ENCODE results near the gene NDE1. TPM values are rescaled to one million over a fixed set of nuclear protein-coding genes. Genes with fewer than 3 reads are reported as not detected.
"Not testable (repeated sequence)": the region's sequence is repeated elsewhere in the genome, so short reads cannot be mapped to it uniquely, and the experiment has no call there.

Gene NDE1
- total RNA-seq, 2 experiments from 2014 or later: 107 to 117 TPM

DNA sequence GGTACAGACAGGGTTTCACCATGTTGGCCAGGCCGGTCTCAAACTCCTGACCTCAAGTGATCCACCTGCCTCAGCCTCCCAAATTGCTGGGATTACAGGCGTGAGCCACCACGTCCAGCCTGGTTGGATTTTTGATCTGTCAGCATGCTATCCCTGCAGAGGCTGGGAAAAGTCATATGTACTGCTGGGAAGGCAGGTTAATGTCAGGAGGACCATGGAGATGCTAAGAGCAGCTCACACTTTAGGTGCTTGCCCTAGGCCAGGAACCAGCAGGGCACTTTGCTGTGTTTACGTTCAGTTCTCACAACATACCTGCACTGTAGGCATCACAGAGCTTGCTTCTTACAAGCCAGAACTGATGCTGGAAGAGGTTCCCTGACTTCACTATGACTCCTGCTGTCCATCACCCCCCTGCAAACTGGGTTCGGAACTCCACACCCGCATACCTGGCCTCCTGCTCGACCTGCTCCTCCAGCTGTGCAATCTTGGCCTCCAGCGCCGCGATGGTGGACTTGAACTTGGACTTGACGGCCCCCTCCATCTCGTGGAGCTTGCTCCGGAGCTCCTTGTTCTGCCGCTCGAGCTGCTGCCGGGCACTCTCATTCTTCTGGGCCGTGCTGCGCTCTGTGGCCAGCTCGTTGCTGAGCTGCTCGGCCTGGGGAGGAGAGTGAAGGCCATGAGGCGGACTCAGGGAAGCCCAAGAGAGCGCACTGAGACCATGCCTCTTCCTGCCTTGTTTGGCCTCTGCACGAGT, 66.8 kb downstream of the NDE1 start:
- Mint-ChIP-seq H3K4me1 (peaks cover 3% of the 10 kb centered on the region), H3K4me3 (no peak overlapping the region), H3K9me3 (ENCODE audit: low read depth) (no peaks in the 10 kb centered on the region), H3K27me3 (no peaks in the 10 kb centered on the region), H3K36me3 (ENCODE audit: low read depth) (peaks cover 26% of the 10 kb centered on the region), H3K27ac (no peak overlapping the region)
- POLR2A ChIA-PET: no interaction called here
- no peak for DNase-seq
- ATAC-seq: no peak
- intact Hi-C loops (cut with DNase I, micrococcal nuclease): no loop called here
- CTCF ChIA-PET: interaction anchor here (2.7 kb wide), 1 partner anchor 12 kb away, joined by 8 read pairs; no protein-coding TSS in a partner anchor

DNA sequence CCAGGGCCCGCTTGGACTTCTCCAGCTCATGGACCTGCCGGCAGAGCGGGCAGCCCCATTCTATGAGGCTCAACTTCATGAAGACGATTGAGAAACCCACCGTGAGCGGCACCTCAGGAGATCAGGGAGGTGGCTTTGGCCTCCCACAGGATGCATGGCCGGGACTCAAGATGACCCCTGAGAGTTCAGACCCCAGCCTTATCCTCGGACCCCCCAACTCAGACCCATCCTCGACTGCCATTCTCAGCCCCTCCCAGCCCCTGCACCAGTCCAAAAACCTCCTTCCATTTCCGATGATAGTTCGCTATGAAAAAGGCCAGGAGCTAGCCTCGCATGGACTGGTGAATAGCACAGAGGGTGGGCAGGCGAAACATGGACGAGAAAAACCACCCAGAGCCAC, 71.0 kb downstream of the NDE1 start:
- CTCF ChIA-PET: no interaction called here
- Mint-ChIP-seq H3K9me3 (ENCODE audit: low read depth) (peaks cover 2% of the 10 kb centered on the region), H3K27ac (no peak overlapping the region), H3K27me3 (no peaks in the 10 kb centered on the region), H3K4me3 (no peak overlapping the region), H3K4me1 (no peaks in the 10 kb centered on the region), H3K36me3 (ENCODE audit: low read depth) (peaks cover 19% of the 10 kb centered on the region)
- intact Hi-C loops (cut with DNase I, micrococcal nuclease): no loop called here
- POLR2A ChIA-PET: interaction anchor here (0.7 kb wide), 1 partner anchor 10 kb away, joined by 3 read pairs; no protein-coding TSS in a partner anchor
- no peak for DNase-seq
- no peak for ATAC-seq

DNA sequence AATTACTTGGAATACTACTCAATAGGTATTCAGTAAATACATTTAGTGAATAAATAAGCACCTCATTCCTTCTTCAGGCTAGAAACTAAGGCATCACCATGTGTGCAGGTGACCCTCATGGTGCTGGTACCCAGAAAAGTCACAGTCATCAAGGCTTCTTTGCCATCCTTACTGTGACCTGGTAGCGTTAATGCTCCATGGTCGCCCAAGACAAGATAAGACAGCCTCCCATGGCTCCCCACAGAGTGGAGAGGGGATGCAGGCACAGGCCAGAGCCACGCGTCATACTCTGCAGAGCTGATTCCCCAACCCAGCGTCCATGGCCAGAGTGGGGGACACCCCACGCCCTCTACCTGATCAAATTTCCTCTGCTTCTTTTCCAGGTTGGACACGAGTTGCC, 73.8 kb downstream of the NDE1 start:
- Mint-ChIP-seq H3K36me3 (ENCODE audit: low read depth) (peaks cover 19% of the 10 kb centered on the region), H3K4me3 (no peak overlapping the region), H3K27me3 (no peaks in the 10 kb centered on the region), H3K27ac (no peak overlapping the region), H3K4me1 (no peaks in the 10 kb centered on the region), H3K9me3 (ENCODE audit: low read depth) (peaks cover 2% of the 10 kb centered on the region)
- intact Hi-C loops (cut with DNase I, micrococcal nuclease): no loop called here
- ChIA-PET CTCF (interaction anchor here (1.2 kb wide), 1 partner anchor 17 kb away, joined by 3 read pairs; no protein-coding TSS in a partner anchor), POLR2A (no interaction called here)
- DNase-seq (no peak), ATAC-seq (no peak)

DNA sequence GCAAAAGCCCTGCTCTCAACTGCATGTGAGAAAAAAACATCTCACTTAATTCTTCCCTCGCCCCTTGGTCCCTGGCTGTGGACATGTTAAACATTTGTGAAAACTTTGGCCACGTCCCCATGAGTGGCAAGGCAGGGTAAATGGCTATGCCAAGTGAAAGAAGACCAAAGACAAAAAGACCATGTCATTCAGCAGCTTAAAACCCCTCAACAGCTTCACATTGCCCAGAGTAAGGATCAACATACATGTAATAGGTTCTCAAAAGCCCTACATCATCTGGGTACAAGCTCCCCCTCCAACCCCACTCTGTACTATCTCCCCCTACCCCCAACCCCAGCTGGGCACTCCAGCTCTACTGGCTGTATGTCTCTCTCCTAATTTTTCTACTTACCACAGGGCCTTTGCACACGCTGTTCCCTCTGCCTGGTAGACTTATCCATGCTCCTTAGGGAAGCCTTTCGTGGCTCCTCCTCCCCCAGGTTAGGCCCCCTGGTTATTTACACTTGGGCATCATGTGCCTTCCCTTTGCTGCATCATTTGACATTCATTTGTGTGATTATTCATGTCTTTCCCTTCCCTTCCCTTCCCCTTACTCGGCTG, 75.7 kb downstream of the NDE1 start:
- intact Hi-C loops (cut with DNase I, micrococcal nuclease): no loop called here
- CTCF ChIA-PET: interaction anchor here (1.0 kb wide), 1 partner anchor 44 kb away, joined by 3 read pairs; no protein-coding TSS in a partner anchor
- no peak overlapping the region for H3K4me3 Mint-ChIP-seq
- ATAC-seq: no peak
- H3K36me3 Mint-ChIP-seq (ENCODE audit: low read depth): peaks cover 17% of the 10 kb centered on the region
- no peak for DNase-seq
- no peak overlapping the region for H3K27ac Mint-ChIP-seq
- POLR2A ChIA-PET: no interaction called here
- H3K9me3 Mint-ChIP-seq (ENCODE audit: low read depth): peaks cover 2% of the 10 kb centered on the region
- H3K4me1 Mint-ChIP-seq: no peaks in the 10 kb centered on the region
- no peaks in the 10 kb centered on the region for H3K27me3 Mint-ChIP-seq

DNA sequence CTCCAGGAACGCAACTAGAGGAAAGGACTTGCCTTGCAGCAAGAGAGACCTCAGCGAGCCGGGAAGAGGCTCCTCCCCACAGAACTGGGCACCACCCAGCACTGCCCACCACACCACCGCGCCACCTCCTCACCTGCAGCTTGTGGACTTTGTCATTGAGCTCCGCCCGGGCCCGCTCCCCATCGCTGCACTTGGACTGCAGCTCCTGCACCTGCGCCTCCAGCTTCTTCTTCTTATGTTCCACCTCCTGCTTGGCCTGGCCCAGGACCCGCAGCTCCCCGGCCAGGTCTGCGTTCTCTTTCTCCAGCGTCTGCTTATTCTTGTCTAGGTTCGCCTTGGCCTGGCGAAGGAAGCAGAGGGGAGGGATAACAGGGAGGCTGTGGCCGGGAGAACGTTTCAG, 76.7 kb downstream of the NDE1 start:
- H3K27me3 Mint-ChIP-seq: no peaks in the 10 kb centered on the region
- H3K9me3 Mint-ChIP-seq (ENCODE audit: low read depth): peaks cover 2% of the 10 kb centered on the region
- H3K36me3 Mint-ChIP-seq (ENCODE audit: low read depth): peaks cover 12% of the 10 kb centered on the region
- intact Hi-C loops (cut with DNase I, micrococcal nuclease): no loop called here
- ChIA-PET POLR2A (no interaction called here), CTCF (interaction anchor here (0.5 kb wide), 1 partner anchor 44 kb away, joined by 4 read pairs; no protein-coding TSS in a partner anchor)
- H3K4me1 Mint-ChIP-seq: no peaks in the 10 kb centered on the region
- DNase-seq (no peak), ATAC-seq (no peak)
- H3K27ac Mint-ChIP-seq: no peak overlapping the region
- no peak overlapping the region for H3K4me3 Mint-ChIP-seq

DNA sequence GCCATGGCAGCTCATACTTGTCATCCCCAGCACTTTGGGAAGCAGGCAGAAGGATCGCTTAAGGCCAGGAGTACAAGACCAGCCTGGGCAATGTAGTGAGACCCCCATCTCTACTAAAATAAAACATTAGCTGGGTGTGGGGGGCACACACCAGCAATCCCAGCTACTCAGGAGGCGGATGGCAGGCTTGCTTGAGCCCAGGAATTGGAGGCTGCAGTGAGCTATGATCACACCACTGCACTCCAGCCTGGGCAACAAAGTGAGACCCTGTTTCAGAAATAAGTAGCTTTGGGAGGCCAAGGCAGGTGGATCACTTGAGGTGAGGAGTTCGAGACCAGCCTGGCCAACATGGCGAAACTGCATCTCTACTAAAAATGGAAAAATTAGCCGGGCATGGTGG, 77.7 kb downstream of the NDE1 start:
- not testable (repeated sequence) for H3K27ac Mint-ChIP-seq

DNA sequence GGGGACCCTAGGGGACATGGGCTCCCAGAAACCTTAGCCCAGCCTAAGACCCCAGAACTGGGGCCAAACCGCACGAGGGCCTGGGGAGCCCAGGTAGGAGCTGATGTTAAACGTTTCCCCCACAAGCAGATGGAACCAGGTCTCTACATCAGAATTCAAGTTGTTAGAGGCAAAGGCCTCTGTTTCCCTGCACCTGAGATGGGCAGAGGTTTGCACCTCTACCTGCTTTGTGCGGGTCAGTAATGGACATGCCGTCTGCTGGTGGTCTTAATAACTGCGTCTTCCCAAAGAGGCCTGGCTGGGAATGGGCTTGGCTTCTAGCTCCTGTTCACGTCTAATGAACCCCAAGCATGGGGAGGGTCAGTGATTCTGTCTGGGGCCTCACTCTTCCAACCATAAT, 79.1 kb downstream of the NDE1 start:
- H3K9me3 Mint-ChIP-seq (ENCODE audit: low read depth): peaks cover 2% of the 10 kb centered on the region
- no peak overlapping the region for H3K27ac Mint-ChIP-seq

More for the DNA sequence above, 77.7 kb downstream of the NDE1 start:
- H3K27me3 Mint-ChIP-seq; intact Hi-C loops (cut with DNase I, micrococcal nuclease); ATAC-seq; H3K4me1 Mint-ChIP-seq; H3K9me3 Mint-ChIP-seq (ENCODE audit: low read depth); POLR2A ChIA-PET; CTCF ChIA-PET; H3K4me3 Mint-ChIP-seq; DNase-seq: not testable (repeated sequence)
- H3K36me3 Mint-ChIP-seq (ENCODE audit: low read depth): peaks cover 12% of the 10 kb centered on the region

DNA sequence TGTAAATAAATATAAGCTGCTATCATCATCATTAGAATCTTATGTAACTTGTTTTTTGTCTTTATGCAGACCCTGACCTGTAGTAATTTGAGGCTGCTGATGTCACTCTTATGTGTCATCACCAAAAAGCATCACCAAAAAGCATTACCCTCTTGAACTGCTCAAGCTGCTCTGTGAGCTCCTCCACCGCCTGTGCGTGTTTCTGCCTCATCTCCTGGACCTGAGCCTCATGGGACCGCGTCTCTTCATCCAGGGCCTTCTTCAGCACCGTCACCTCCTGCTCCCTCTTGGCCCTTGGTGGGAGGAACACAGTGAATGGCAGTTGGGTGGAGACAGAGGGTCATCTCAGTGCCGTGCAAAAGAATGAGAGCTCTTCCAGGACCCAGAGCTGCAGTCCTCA, 82.4 kb downstream of the NDE1 start:
- Mint-ChIP-seq H3K27me3 (no peaks in the 10 kb centered on the region), H3K4me1 (no peaks in the 10 kb centered on the region), H3K27ac (no peak overlapping the region), H3K4me3 (no peak overlapping the region), H3K9me3 (ENCODE audit: low read depth) (no peaks in the 10 kb centered on the region), H3K36me3 (ENCODE audit: low read depth) (no peaks in the 10 kb centered on the region)
- ATAC-seq: no peak
- intact Hi-C loops (cut with DNase I, micrococcal nuclease): no loop called here
- DNase-seq: no peak
- ChIA-PET POLR2A (no interaction called here), CTCF (interaction anchor here (0.7 kb wide), 1 partner anchor 89 kb away, joined by 3 read pairs; no protein-coding TSS in a partner anchor)

More for the DNA sequence above, 79.1 kb downstream of the NDE1 start:
- intact Hi-C loops (cut with DNase I, micrococcal nuclease): no loop called here
- ChIA-PET POLR2A (no interaction called here), CTCF (no interaction called here)
- H3K36me3 Mint-ChIP-seq (ENCODE audit: low read depth): peaks cover 12% of the 10 kb centered on the region
- no peaks in the 10 kb centered on the region for H3K4me1 Mint-ChIP-seq
- ATAC-seq (no peak), DNase-seq (no peak)
- no peaks in the 10 kb centered on the region for H3K27me3 Mint-ChIP-seq
- H3K4me3 Mint-ChIP-seq: no peak overlapping the region

DNA sequence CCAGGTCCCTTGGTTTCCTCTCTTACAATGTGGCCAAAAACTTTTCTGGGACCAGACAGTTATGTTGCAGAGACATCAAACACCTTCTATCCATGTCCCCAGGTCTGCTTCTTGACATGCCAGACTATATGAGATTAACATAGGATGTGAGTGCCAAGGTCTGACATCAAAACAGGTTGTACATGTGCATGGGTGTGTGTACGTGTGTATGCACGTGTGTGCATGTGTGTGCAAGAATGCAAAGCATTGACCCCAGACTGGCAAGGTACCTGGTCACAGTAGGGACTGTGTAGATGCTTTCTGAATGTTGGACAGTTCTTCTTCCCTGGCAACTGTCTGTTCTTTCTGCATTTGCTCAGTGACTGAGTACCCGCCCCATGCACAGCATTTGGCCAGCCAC, 85.6 kb downstream of the NDE1 start:
- ChIA-PET CTCF (interaction anchor here (1.1 kb wide), 1 partner anchor 32 kb away, joined by 3 read pairs; no protein-coding TSS in a partner anchor), POLR2A (no interaction called here)
- DNase-seq (no peak), ATAC-seq (no peak)
- no peaks in the 10 kb centered on the region for H3K36me3 Mint-ChIP-seq (ENCODE audit: low read depth)
- H3K4me3 Mint-ChIP-seq: no peak overlapping the region
- no peaks in the 10 kb centered on the region for H3K4me1 Mint-ChIP-seq
- H3K9me3 Mint-ChIP-seq (ENCODE audit: low read depth): no peaks in the 10 kb centered on the region
- H3K27ac Mint-ChIP-seq: no peak overlapping the region
- intact Hi-C loops (cut with DNase I, micrococcal nuclease): no loop called here
- H3K27me3 Mint-ChIP-seq: no peaks in the 10 kb centered on the region

DNA sequence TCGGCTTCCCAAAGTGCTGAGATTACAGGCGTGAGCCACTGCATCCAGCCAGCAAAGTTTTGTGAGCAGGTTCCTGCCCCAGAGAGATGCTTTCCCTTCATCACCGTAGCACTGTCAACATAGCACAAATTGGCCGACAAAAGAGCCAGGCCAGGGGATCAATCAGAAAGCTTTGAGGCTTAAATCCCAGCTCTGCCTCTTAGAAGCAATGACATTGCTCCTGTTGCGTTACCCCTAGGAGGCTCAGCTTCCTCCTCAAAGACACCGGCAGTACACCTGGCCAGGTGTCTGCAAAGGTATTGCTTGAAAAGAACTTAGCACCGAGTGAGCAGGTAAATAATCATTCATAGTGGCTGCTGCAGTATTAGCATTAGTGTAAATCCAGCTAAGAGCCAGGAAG, 86.5 kb downstream of the NDE1 start:
- ATAC-seq (no peak), DNase-seq (no peak)
- H3K36me3 Mint-ChIP-seq (ENCODE audit: low read depth): peaks cover 2% of the 10 kb centered on the region
- H3K4me3 Mint-ChIP-seq: no peak overlapping the region
- intact Hi-C loops (cut with DNase I, micrococcal nuclease): no loop called here
- ChIA-PET CTCF (no interaction called here), POLR2A (no interaction called here)
- no peaks in the 10 kb centered on the region for H3K27me3 Mint-ChIP-seq
- no peak overlapping the region for H3K27ac Mint-ChIP-seq
- no peaks in the 10 kb centered on the region for H3K4me1 Mint-ChIP-seq
- H3K9me3 Mint-ChIP-seq (ENCODE audit: low read depth): no peaks in the 10 kb centered on the region

DNA sequence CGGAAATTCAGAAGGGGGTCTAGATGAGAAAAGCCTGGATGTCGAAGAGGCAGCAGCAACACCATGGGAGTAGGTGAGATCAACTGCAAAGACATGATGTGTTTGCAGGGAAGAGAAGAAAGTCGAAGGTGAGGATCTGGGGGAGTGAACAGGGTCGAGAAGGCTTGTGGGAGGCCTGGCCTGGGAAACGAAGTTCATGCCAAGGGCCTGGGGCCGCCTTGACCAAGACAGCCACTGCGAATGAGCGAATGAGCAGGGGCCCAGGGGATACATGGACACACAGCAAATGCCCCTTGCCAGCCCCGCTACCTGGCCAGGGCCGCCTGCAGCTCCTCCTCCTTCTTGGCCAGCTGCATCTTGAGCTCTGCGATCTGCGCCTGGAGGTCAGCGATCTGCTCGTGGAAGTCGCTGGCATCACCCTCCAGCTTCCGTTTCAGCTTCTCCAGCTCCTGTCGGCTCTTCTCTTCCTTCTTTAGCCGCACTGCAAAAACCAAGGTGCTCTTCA, 87.1 kb downstream of the NDE1 start:
- ChIA-PET CTCF (no interaction called here), POLR2A (no interaction called here)
- DNase-seq: no peak
- Mint-ChIP-seq H3K9me3 (ENCODE audit: low read depth) (no peaks in the 10 kb centered on the region), H3K27ac (no peak overlapping the region), H3K27me3 (no peaks in the 10 kb centered on the region), H3K4me1 (no peaks in the 10 kb centered on the region), H3K36me3 (ENCODE audit: low read depth) (peaks cover 2% of the 10 kb centered on the region), H3K4me3 (no peak overlapping the region)
- intact Hi-C loops (cut with DNase I, micrococcal nuclease): no loop called here
- ATAC-seq: no peak

DNA sequence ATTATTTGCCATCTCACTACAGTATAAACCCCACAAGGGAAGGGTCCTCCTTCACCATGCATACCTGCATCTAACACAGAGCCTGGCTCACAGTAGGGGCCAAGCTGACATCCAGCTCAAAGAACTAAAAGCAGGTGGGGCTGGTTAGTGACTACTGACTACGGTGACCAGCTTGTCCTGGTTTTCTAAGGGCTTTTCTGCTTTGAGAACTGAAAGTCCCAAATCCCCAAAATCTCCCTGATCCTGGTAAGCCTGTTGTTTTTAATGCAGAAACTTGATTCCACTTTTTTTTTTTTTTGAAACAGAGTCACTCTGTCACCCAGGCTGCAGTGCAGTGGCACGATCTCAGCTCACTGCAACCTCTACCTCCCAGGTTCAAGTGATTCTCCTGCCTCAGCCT, 89.4 kb downstream of the NDE1 start:
- Mint-ChIP-seq H3K4me1 (no peaks in the 10 kb centered on the region), H3K4me3 (no peak overlapping the region), H3K9me3 (ENCODE audit: low read depth) (no peaks in the 10 kb centered on the region), H3K27me3 (no peaks in the 10 kb centered on the region), H3K27ac (no peak overlapping the region), H3K36me3 (ENCODE audit: low read depth) (peaks cover 2% of the 10 kb centered on the region)
- DNase-seq: no peak
- intact Hi-C loops (cut with DNase I, micrococcal nuclease): no loop called here
- POLR2A ChIA-PET: interaction anchor here (0.6 kb wide), 1 partner anchor 212 kb away, joined by 3 read pairs; no protein-coding TSS in a partner anchor
- ATAC-seq: no peak
- CTCF ChIA-PET: interaction anchor here (2.0 kb wide), 1 partner anchor 17 kb away, joined by 8 read pairs; no protein-coding TSS in a partner anchor
